Fibroblast of lung (primary cell): ENCODE measurements around the gene PPFIBP1. TPM values are rescaled to one million over a fixed set of nuclear protein-coding genes. Genes with fewer than 3 reads are reported as not detected.
A peak's percentile ranks its signal among the peaks of the same experiment; 100 is the strongest.
"Not testable (repeated sequence)": the region's sequence is repeated elsewhere in the genome, so short reads cannot be mapped to it uniquely, and the experiment has no call there.

Source experiments
- DNase-seq, 2 donors: peaks; one replicate each; pipeline versions ENCODE4 v3.0.0 to v3.0.0-alpha.2; 2010; ENCODE audit warnings: low read depth in 2 of 2
- H2AFZ ChIP-seq: 2 replicates; pipeline ENCODE4 v1.5.1; 2012; ENCODE audit warnings: low read length, control low read depth, inconsistent platforms
- H3K27ac ChIP-seq: 2 replicates; pipeline ENCODE4 v1.5.1; 2011; ENCODE audit warnings: low read length, control low read depth; ENCODE audit not compliant: insufficient read depth
- H3K27me3 ChIP-seq: 2 replicates; pipeline ENCODE4 v1.5.1; 2011; ENCODE audit warnings: mild to moderate bottlenecking, low read length; ENCODE audit not compliant: control insufficient read depth, insufficient read depth
- H3K36me3 ChIP-seq: 2 replicates; pipeline ENCODE4 v1.5.1; 2011; ENCODE audit warnings: low read length; ENCODE audit not compliant: control insufficient read depth, insufficient read depth
- H3K4me1 ChIP-seq: 2 replicates; pipeline ENCODE4 v1.5.1; 2011; ENCODE audit warnings: low read length; ENCODE audit not compliant: control insufficient read depth, insufficient read depth; ENCODE audit errors: extremely low read depth
- H3K4me2 ChIP-seq: 2 replicates; pipeline ENCODE4 v1.5.1; 2011; ENCODE audit warnings: low read length, control low read depth; ENCODE audit not compliant: insufficient read depth; ENCODE audit errors: extremely low read depth
- H3K4me3 ChIP-seq, 4 experiments: fragments of 200-600 bp in 1 of 4; sonication (generic) in 1 of 4; replicated peaks in 1 of 4; 2 replicates each; pipeline ENCODE4 v1.5.1; 2011 to 2016; ENCODE audit warnings: low read length in 4 of 4, low read depth in 3 of 4, mild to moderate bottlenecking in 3 of 4, control low read depth in 2 of 4, inconsistent platforms in 1 of 4, mixed read lengths in 1 of 4; ENCODE audit not compliant: insufficient read depth in 1 of 4; ENCODE audit errors: control extremely low read depth in 1 of 4
- H3K79me2 ChIP-seq: 2 replicates; pipeline ENCODE4 v1.5.1; 2012; ENCODE audit warnings: mild to moderate bottlenecking, low read length, inconsistent platforms; ENCODE audit not compliant: control insufficient read depth, insufficient read depth
- H3K9ac ChIP-seq: 2 replicates; pipeline ENCODE4 v1.5.1; 2011; ENCODE audit warnings: mild to moderate bottlenecking, low read length, control low read depth; ENCODE audit not compliant: insufficient read depth
- H3K9me3 ChIP-seq: 2 replicates; pipeline ENCODE4 v1.5.1; 2012; ENCODE audit warnings: low read depth, low read length; ENCODE audit not compliant: control insufficient read depth, insufficient read depth
- H4K20me1 ChIP-seq: 2 replicates; pipeline ENCODE4 v1.5.1; 2011; ENCODE audit warnings: low read length; ENCODE audit not compliant: control insufficient read depth, insufficient read depth; ENCODE audit errors: extremely low read depth
- CTCF ChIP-seq, 2 donors: IDR thresholded peaks in 1 of 2; conservative IDR thresholded peaks in 1 of 2; 1 replicate in 1 of 2; 2 replicates in 1 of 2; pipeline ENCODE4 v1.5.1; 2011 to 2012; ENCODE audit warnings: low read length in 2 of 2, control low read depth in 1 of 2, inconsistent platforms in 1 of 2, low read depth in 1 of 2, mild to moderate bottlenecking in 1 of 2
- EZH2 ChIP-seq: IDR thresholded peaks from 2 replicates; pipeline ENCODE4 v1.5.1; 2012; ENCODE audit warnings: low read length, control low read depth, mild to moderate bottlenecking; ENCODE audit errors: missing control alignments
- polyA plus RNA-seq, 2 donors: library from polyadenylated mRNA; depleted of rRNA in 1 of 2; stranded (reverse) in 1 of 2; unstranded in 1 of 2; fragments of >200 nt; gene quantifications; 2 replicates each; pipeline ENCODE4 v1.2.1, GENCODE V29; 2011 to 2012; ENCODE audit warnings: missing spikeins in 1 of 2
- total RNA-seq: library from RNA; depleted of rRNA; stranded (reverse); fragments of >200 nt; gene quantifications from 2 replicates; pipeline ENCODE4 v1.2.1, GENCODE V29; 2014

PPFIBP1 gene
- total and polyA plus RNA-seq, 2 donors (not counting 1 experiment from before 2014, with no cell fraction given), result 65.1 to 93.0 TPM

GRCh38 chr12:27578689-27579372 is 54.8 kb downstream of the PPFIBP1 start:
- Histone ChIP-seq H3K4me1 (peaks cover 16% of the 10 kb centered on the region), H3K9me3 (no peaks in the 10 kb centered on the region), H3K27ac (no peak overlapping the region), H4K20me1 (no peaks in the 10 kb centered on the region), H3K27me3 (no peaks in the 10 kb centered on the region), H3K4me3 (no peak overlapping the region), H3K9ac (no peak overlapping the region), H3K4me2 (no peak overlapping the region), H3K36me3 (peaks cover 1% of the 10 kb centered on the region), H2AFZ (no peak overlapping the region), H3K79me2 (peaks cover 39% of the 10 kb centered on the region)
- no peak for DNase-seq
- TF ChIP-seq CTCF (conservative IDR thresholded peaks at IDR 0.05 in 1 of 2, IDR thresholded peaks at IDR 0.05 in 1 of 2; ENCODE audit: low read depth in 1 of 2, low read length in 2 of 2) (no peak), EZH2 (no peak)

GRCh38 chr12:27580561-27581330 is 56.7 kb downstream of the PPFIBP1 start:
- peaks cover 13% of the 10 kb centered on the region for H3K4me1 ChIP-seq
- H2AFZ ChIP-seq, result no peak overlapping the region
- H3K27ac ChIP-seq, result peak overlapping the region; percentile 9
- H3K36me3 ChIP-seq, result peaks cover 3% of the 10 kb centered on the region
- H3K9me3 ChIP-seq, result no peaks in the 10 kb centered on the region
- H3K4me3 ChIP-seq, result no peak overlapping the region
- peaks cover 44% of the 10 kb centered on the region for H3K79me2 ChIP-seq
- H3K9ac ChIP-seq, result no peak overlapping the region
- H3K27me3 ChIP-seq, result no peaks in the 10 kb centered on the region
- H4K20me1 ChIP-seq, result no peaks in the 10 kb centered on the region
- no peak for TF ChIP-seq CTCF (conservative IDR thresholded peaks at IDR 0.05 in 1 of 2, IDR thresholded peaks at IDR 0.05 in 1 of 2; ENCODE audit: low read depth in 1 of 2, low read length in 2 of 2)
- no peak for TF ChIP-seq EZH2
- DNase-seq, result no peak
- H3K4me2 ChIP-seq, result no peak overlapping the region

GRCh38 chr12:27581331-27581671 is 57.3 kb downstream of the PPFIBP1 start:
- not testable (repeated sequence) for H2AFZ ChIP-seq, H3K4me2 ChIP-seq, H3K36me3 ChIP-seq, H3K9ac ChIP-seq, H3K9me3 ChIP-seq, DNase-seq, H4K20me1 ChIP-seq, H3K4me3 ChIP-seq, H3K27me3 ChIP-seq
- peaks cover 13% of the 10 kb centered on the region for H3K4me1 ChIP-seq
- H3K79me2 ChIP-seq, result peaks cover 43% of the 10 kb centered on the region
- H3K27ac ChIP-seq, result peak overlapping the region; percentile 9

GRCh38 chr12:27581833-27582232 is 57.8 kb downstream of the PPFIBP1 start:
- peaks cover 38% of the 10 kb centered on the region for H3K79me2 ChIP-seq
- H2AFZ ChIP-seq, H3K4me2 ChIP-seq, H3K27ac ChIP-seq, H3K27me3 ChIP-seq, H3K9me3 ChIP-seq, H4K20me1 ChIP-seq, H3K36me3 ChIP-seq, H3K4me3 ChIP-seq, H3K9ac ChIP-seq: not testable (repeated sequence)
- peaks cover 13% of the 10 kb centered on the region for H3K4me1 ChIP-seq
- DNase-seq, result peak; percentile 21 to 63

- H3K27ac ChIP-seq, H3K9me3 ChIP-seq, H3K9ac ChIP-seq, H2AFZ ChIP-seq, H3K27me3 ChIP-seq, H4K20me1 ChIP-seq, DNase-seq, H3K36me3 ChIP-seq, H3K4me2 ChIP-seq, H3K4me3 ChIP-seq: not testable (repeated sequence)
- Histone ChIP-seq H3K4me1 (peaks cover 13% of the 10 kb centered on the region), H3K79me2 (peaks cover 32% of the 10 kb centered on the region)
These were observed 58.4 kb downstream of the PPFIBP1 start for GRCh38 chr12:27582445-27582844.
